ENCODE measurements around the gene RABAC1.
"Not testable (repeated sequence)": the region's sequence is repeated elsewhere in the genome, so short reads cannot be mapped to it uniquely, and the experiment has no call there.

The RABAC1 gene

DNA sequence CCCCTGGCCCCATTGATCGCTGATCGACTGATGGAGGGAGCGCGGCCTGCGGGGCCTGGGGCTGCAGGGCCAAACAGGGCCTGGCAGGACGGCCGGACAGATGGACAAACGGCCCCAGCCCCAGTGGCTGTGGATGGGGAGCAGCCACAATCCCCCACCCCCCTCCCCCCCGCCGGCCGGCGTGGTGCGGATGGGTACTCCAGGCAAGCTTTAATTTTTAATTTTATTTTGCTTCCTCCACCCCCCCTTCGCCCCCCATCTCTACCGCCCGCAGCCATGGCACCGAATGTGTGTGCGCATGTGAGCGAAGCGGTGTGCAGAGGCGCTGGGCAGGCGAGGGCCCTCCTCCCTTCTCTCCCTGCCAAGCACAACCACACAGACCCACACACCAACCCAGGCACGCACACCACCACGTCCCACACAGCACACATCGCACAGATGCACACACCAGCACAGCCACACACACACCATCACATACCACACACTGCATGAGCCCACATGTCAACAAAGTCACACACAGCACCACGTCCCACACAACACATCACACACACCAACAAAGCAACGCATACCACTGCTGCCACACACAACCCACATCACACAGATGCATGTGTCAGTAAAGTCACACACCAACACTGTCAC, 43.2 kb downstream of the RABAC1 start:
- no peak for TF ChIP-seq ZFX (IDR thresholded peaks at IDR 0.05; ENCODE audit: borderline replicate concordance)
- TF ChIP-seq, protein P1, sequence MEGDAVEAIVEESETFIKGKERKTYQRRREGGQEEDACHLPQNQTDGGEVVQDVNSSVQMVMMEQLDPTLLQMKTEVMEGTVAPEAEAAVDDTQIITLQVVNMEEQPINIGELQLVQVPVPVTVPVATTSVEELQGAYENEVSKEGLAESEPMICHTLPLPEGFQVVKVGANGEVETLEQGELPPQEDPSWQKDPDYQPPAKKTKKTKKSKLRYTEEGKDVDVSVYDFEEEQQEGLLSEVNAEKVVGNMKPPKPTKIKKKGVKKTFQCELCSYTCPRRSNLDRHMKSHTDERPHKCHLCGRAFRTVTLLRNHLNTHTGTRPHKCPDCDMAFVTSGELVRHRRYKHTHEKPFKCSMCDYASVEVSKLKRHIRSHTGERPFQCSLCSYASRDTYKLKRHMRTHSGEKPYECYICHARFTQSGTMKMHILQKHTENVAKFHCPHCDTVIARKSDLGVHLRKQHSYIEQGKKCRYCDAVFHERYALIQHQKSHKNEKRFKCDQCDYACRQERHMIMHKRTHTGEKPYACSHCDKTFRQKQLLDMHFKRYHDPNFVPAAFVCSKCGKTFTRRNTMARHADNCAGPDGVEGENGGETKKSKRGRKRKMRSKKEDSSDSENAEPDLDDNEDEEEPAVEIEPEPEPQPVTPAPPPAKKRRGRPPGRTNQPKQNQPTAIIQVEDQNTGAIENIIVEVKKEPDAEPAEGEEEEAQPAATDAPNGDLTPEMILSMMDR (IDR thresholded peaks at IDR 0.05): no peak
- H3K27ac ChIP-seq: no peak overlapping the region

DNA sequence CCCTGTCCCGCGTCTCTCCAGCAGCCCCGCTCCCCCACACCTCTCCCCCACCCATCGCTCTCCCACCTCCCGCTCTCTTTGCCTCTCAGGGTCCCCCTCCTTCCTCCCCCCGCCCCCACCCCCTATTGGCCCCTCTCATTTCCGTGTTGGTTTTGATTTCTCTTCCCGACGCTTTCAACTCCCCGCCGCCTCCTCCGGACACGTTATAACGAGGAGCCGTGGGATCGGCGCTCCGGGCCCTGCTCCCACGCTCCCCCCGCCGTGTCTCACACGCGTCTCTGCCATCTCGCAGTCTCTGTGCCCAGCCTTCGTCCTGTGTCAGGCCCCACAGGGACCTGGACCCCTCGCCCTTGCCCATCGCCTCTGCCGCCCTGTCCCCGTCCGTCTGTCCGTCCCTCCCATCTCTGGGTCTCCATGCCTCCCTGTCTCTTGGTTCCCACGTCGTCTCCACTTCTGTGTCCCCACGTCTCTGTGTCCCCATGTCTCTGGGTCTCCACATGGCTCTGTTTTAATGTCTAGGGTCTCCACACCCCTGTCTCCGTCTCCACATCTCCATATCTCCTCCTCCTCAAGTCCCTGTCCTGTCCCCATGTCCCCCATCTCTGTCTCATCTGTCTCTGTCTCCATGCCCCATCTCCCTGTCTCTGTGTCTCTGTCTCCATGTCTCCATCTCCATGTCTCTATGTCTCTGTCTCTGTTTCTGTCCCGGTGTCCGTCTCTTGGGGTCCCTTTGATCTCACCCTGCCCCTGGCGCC, 43.9 kb downstream of the RABAC1 start:
- TF ChIP-seq, protein P1 (IDR thresholded peaks at IDR 0.05): no peak
- TF ChIP-seq ZFX (IDR thresholded peaks at IDR 0.05; ENCODE audit: borderline replicate concordance): no peak
- H3K27ac ChIP-seq: no peak overlapping the region

DNA sequence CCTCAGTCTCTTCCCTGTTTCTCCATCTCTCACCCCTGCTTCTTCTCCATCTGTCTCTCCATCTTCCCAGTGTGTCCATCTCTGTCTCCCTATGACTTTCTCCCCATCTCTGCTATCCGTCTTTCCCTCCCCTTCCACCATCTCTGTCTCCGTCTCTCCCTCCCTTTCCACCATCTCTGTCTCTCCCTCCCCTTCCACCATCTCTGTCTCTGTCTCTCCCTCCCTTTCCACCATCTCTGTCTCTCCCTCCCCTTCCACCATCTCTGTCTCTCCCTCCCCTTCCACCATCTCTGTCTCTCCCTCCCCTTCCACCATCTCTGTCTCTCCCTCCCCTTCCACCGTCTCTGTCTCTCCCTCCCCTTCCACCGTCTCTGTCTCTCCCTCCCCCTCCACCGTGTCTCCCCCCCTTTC, 44.7 kb downstream of the RABAC1 start:
- H3K27ac ChIP-seq: not testable (repeated sequence)

DNA sequence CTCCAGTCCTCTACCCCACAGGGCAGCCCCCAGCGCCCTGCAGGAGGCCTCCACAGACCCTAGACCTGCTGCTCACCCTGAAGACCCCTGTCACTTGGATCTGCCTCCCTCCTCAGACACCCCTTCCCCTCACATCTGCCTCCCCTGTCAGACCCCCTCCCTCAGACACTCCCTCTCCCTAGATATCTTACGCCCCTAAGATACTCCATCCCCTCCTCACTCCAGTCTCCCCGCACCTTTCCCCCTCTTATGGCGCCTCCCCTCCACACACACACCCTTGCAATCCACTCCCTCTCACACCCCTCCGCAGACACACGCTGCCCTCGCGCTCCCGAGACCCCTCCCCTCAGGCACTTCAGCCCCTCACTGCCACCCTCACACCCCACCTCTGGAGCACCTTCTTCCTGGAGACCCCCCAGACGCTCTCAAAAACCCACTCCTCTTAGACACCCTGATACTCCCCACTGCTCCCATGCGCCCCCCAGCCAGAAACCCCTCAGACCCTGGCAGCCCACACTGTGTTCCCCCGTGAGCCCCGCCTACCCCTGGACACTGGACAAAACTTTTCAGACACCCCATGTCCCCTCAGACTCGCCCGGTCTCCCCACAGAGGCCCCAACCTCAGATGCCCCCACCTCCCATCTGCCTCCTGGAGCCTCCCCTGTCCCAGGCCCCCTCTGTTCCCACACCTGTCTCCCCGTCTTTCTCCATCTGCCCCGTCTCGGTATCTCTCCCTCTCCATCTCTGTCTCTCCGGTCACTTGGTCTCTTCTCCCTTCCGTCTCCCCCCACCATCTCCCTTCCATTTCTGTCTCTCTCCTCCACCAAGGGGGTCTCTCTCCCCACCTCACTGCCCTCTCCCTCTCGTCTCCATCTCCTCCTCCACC, 45.3 kb downstream of the RABAC1 start:
- no peak for TF ChIP-seq ZFX (IDR thresholded peaks at IDR 0.05; ENCODE audit: borderline replicate concordance)
- TF ChIP-seq, protein P1 (IDR thresholded peaks at IDR 0.05): no peak
- H3K27ac ChIP-seq: no peak overlapping the region

DNA sequence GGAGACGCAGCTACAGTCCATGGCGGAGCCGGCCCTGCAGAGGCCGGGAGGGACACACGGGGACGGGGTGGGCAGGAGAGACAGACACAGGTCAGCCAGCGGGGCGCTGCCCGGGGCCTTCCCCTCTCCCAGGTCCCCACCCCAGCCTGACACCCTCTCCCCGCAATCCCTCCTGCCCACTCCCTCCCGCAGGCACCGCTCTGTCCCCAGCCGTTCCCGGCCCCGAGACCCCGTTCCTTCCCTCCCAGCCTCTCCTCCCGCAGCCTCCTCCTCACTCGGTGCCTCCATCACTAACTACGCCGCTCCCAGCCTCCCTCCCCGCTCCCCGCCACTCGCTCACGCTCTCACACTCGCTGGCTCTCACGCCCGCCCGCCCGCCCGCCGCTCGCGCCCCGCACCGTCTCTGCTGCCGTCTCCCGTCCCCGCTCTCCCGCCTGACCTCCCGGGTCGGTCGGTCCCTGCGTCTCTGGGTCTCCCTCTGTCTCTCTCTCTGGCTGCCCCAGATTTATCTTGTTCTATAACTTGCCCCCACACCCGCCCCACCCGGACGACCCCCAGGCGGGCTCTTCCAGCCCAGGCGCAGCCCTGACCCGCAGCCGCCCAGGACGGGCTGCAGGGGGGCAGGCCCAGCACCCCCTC, 46.1 kb downstream of the RABAC1 start:
- TF ChIP-seq, protein P1 (IDR thresholded peaks at IDR 0.05): no peak
- TF ChIP-seq ZFX (IDR thresholded peaks at IDR 0.05; ENCODE audit: borderline replicate concordance): no peak
- H3K27ac ChIP-seq: no peak overlapping the region

DNA sequence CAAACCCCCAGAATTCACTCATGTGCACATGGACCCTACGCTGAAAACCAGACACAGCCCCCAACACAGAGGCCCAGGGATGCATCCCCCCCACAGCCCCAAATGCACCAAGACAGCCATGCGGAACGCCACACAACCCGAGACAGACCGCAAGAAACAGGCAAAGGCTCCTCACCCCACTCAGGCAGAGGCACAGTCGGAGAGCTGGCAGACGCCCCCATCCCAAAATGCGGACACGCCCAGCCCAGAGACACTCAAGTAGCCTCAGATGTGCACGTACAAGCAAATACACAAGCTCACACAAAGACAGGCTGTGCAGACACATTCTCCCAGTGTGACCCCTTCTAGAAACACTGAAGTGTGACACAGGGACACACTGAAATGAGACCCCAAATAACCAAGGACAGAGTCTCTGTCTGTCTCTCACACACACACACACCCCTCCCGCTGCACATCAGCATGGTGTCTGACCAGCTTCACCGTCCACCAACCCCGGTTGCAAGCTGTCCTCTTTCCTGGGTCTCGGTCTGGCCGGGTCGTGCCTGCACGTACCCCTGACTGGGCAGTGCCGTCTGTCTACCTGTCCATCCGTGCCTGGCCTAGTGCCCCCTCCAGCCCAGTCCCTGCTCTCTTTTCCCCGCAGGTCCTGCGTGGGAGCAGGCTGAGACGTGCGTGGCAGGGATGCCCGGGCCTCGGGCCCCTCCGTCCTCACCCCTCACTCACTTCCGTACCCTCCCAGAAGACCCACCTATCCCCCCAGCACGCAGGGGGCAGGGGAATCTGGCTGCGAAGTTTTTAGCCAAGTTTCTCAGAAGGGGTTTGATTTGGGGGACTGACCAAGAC, 47.0 kb downstream of the RABAC1 start:
- TF ChIP-seq ZFX (IDR thresholded peaks at IDR 0.05; ENCODE audit: borderline replicate concordance): no peak
- TF ChIP-seq, protein P1 (IDR thresholded peaks at IDR 0.05): no peak
- H3K27ac ChIP-seq: no peak overlapping the region

All from 22Rv1 (cell line).